ENCODE data around the gene MCC.

GRCh38 chr5:113375480-113376060 is 112.7 kb downstream of the MCC start:
- TF ChIP-seq CTCF (IDR thresholded peaks at IDR 0.05), result no peak
- no peak for TF ChIP-seq POLR2A (IDR thresholded peaks at IDR 0.05)

Data from uterus (tissue), 2 donors.